Karpas-422 (cell line): ENCODE measurements around the gene GIMAP5. TPM values are rescaled to one million over a fixed set of nuclear protein-coding genes. Genes with fewer than 3 reads are reported as not detected.

Experiments used
- DNase-seq: peaks from one replicate; pipeline ENCODE4 v3.0.0-alpha.2; 2015
- H2AFZ ChIP-seq: fragments of 200-600 bp; sonication (generic); 2 replicates; pipeline ENCODE4 v1.6.1; 2014; ENCODE audit warnings: antibody characterized with exemption, low read length, mixed read lengths
- H3K27ac ChIP-seq: fragments of 200-600 bp; sonication (generic); 2 replicates; pipeline ENCODE4 v1.5.1; 2014; ENCODE audit warnings: mild to moderate bottlenecking, low read length, moderate library complexity
- H3K27me3 ChIP-seq: fragments of 200-600 bp; sonication (generic); 2 replicates; pipeline ENCODE4 v1.6.1; 2014; ENCODE audit warnings: low read length, mixed read lengths
- H3K36me3 ChIP-seq: fragments of 200-600 bp; sonication (generic); 2 replicates; pipeline ENCODE4 v1.6.1; 2014; ENCODE audit warnings: low read length, mixed read lengths; ENCODE audit not compliant: insufficient read depth
- H3K4me1 ChIP-seq: fragments of 200-600 bp; sonication (generic); 2 replicates; pipeline ENCODE4 v1.6.1; 2014; ENCODE audit warnings: mild to moderate bottlenecking, low read length, mixed read lengths
- H3K4me2 ChIP-seq: fragments of 200-600 bp; sonication (generic); 2 replicates; pipeline ENCODE4 v1.6.1; 2014; ENCODE audit warnings: low read length, low read depth, mild to moderate bottlenecking; ENCODE audit not compliant: poor library complexity, severe bottlenecking
- H3K4me3 ChIP-seq: fragments of 200-600 bp; sonication (generic); 2 replicates; pipeline ENCODE4 v1.5.1; 2014; ENCODE audit warnings: mild to moderate bottlenecking, antibody characterized with exemption, low read length, mixed read lengths
- H3K79me2 ChIP-seq: fragments of 200-600 bp; sonication (generic); 2 replicates; pipeline ENCODE4 v1.6.1; 2014; ENCODE audit warnings: mild to moderate bottlenecking, low read length, mixed read lengths
- H3K9ac ChIP-seq: fragments of 200-600 bp; sonication (generic); 2 replicates; pipeline ENCODE4 v1.6.0; 2014; ENCODE audit warnings: low read length
- H3K9me2 ChIP-seq: fragments of 200-600 bp; sonication (generic), shearing (Covaris generic); replicated peaks from 2 replicates; pipeline ENCODE4 v1.6.0; 2014; ENCODE audit warnings: mild to moderate bottlenecking, low read length, moderate library complexity; ENCODE audit not compliant: insufficient read depth
- H3K9me3 ChIP-seq: fragments of 300-700, 200-600 bp; sonication (generic); 2 replicates; pipeline ENCODE4 v1.6.1; 2014; ENCODE audit warnings: low read length, mixed read lengths
- H4K20me1 ChIP-seq: fragments of 200-600 bp; sonication (generic); 2 replicates; pipeline ENCODE4 v1.6.1; 2014; ENCODE audit warnings: mild to moderate bottlenecking, antibody characterized with exemption, low read length, low read depth; ENCODE audit not compliant: insufficient read depth
- total RNA-seq: library from RNA; depleted of rRNA; stranded (reverse); fragments of >200 nt; shearing (Covaris generic); gene quantifications from 2 replicates; pipeline ENCODE4 v1.2.3, GENCODE V29; 2014; ENCODE audit warnings: low replicate concordance

Gene GIMAP5
- total RNA-seq, 1 experiment from 2014 or later, result not detected

- Histone ChIP-seq H3K27me3 (no peaks in the 10 kb centered on the region), H4K20me1 (no peaks in the 10 kb centered on the region), H3K27ac (no peak overlapping the region), H3K9ac (no peak overlapping the region), H3K9me3 (no peaks in the 10 kb centered on the region), H3K9me2 (no peaks in the 10 kb centered on the region), H3K4me3 (no peak overlapping the region), H3K79me2 (no peaks in the 10 kb centered on the region), H3K4me1 (no peaks in the 10 kb centered on the region), H2AFZ (no peak overlapping the region), H3K4me2 (no peak overlapping the region), H3K36me3 (no peaks in the 10 kb centered on the region)
- DNase-seq, result no peak
Observed at GRCh38 chr7:150738591-150739001, 1.4 kb downstream of the GIMAP5 start.

GRCh38 chr7:150739033-150739432 lies 1.8 kb downstream of the GIMAP5 start:
- no peaks in the 10 kb centered on the region for H3K79me2 ChIP-seq
- H3K9ac ChIP-seq, result no peak overlapping the region
- no peak for DNase-seq
- H3K4me2 ChIP-seq, result no peak overlapping the region
- no peaks in the 10 kb centered on the region for H3K9me3 ChIP-seq
- no peaks in the 10 kb centered on the region for H3K27me3 ChIP-seq
- H3K9me2 ChIP-seq, result no peaks in the 10 kb centered on the region
- H3K4me1 ChIP-seq, result no peaks in the 10 kb centered on the region
- H3K27ac ChIP-seq, result no peak overlapping the region
- no peak overlapping the region for H3K4me3 ChIP-seq
- H3K36me3 ChIP-seq, result no peaks in the 10 kb centered on the region
- H4K20me1 ChIP-seq, result no peaks in the 10 kb centered on the region
- H2AFZ ChIP-seq, result no peak overlapping the region

- H3K27ac ChIP-seq, result no peak overlapping the region
- no peak overlapping the region for H3K4me2 ChIP-seq
- H3K4me1 ChIP-seq, result no peaks in the 10 kb centered on the region
- H3K36me3 ChIP-seq, result no peaks in the 10 kb centered on the region
- no peak for DNase-seq
- H3K4me3 ChIP-seq, result no peak overlapping the region
- no peaks in the 10 kb centered on the region for H3K9me3 ChIP-seq
- H2AFZ ChIP-seq, result no peak overlapping the region
- H3K27me3 ChIP-seq, result no peaks in the 10 kb centered on the region
- no peaks in the 10 kb centered on the region for H3K9me2 ChIP-seq
- H3K9ac ChIP-seq, result no peak overlapping the region
- no peaks in the 10 kb centered on the region for H4K20me1 ChIP-seq
- no peaks in the 10 kb centered on the region for H3K79me2 ChIP-seq
Observed at GRCh38 chr7:150740053-150740452, 2.8 kb downstream of the GIMAP5 start.

GRCh38 chr7:150742286-150742968 lies 5.2 kb downstream of the GIMAP5 start:
- no peaks in the 10 kb centered on the region for H3K27me3 ChIP-seq
- no peak for DNase-seq
- no peak overlapping the region for H3K4me3 ChIP-seq
- H3K4me2 ChIP-seq, result no peak overlapping the region
- H2AFZ ChIP-seq, result no peak overlapping the region
- H3K9ac ChIP-seq, result no peak overlapping the region
- no peaks in the 10 kb centered on the region for H3K79me2 ChIP-seq
- H4K20me1 ChIP-seq, result no peaks in the 10 kb centered on the region
- no peak overlapping the region for H3K27ac ChIP-seq
- no peaks in the 10 kb centered on the region for H3K4me1 ChIP-seq
- no peaks in the 10 kb centered on the region for H3K36me3 ChIP-seq
- no peaks in the 10 kb centered on the region for H3K9me3 ChIP-seq
- H3K9me2 ChIP-seq, result no peaks in the 10 kb centered on the region

GRCh38 chr7:150744041-150744656 lies 6.9 kb downstream of the GIMAP5 start:
- H3K27ac ChIP-seq, result no peak overlapping the region
- H3K79me2 ChIP-seq, result no peaks in the 10 kb centered on the region
- no peaks in the 10 kb centered on the region for H3K9me3 ChIP-seq
- no peak for DNase-seq
- H2AFZ ChIP-seq, result no peak overlapping the region
- H3K36me3 ChIP-seq, result no peaks in the 10 kb centered on the region
- no peaks in the 10 kb centered on the region for H3K9me2 ChIP-seq
- H3K4me1 ChIP-seq, result no peaks in the 10 kb centered on the region
- H3K4me2 ChIP-seq, result no peak overlapping the region
- no peak overlapping the region for H3K9ac ChIP-seq
- no peak overlapping the region for H3K4me3 ChIP-seq
- no peaks in the 10 kb centered on the region for H4K20me1 ChIP-seq
- H3K27me3 ChIP-seq, result no peaks in the 10 kb centered on the region

GRCh38 chr7:150745086-150745485 lies 7.9 kb downstream of the GIMAP5 start:
- Histone ChIP-seq H3K36me3 (no peaks in the 10 kb centered on the region), H3K9me3 (no peaks in the 10 kb centered on the region), H4K20me1 (no peaks in the 10 kb centered on the region), H3K9ac (no peak overlapping the region), H3K4me2 (no peak overlapping the region), H3K4me3 (no peak overlapping the region), H3K9me2 (no peaks in the 10 kb centered on the region), H3K79me2 (no peaks in the 10 kb centered on the region), H2AFZ (no peak overlapping the region), H3K27ac (no peak overlapping the region), H3K27me3 (no peaks in the 10 kb centered on the region), H3K4me1 (no peaks in the 10 kb centered on the region)
- no peak for DNase-seq

- Histone ChIP-seq H2AFZ (no peak overlapping the region), H3K27me3 (no peaks in the 10 kb centered on the region), H3K36me3 (no peaks in the 10 kb centered on the region), H3K4me2 (no peak overlapping the region), H3K9me3 (no peaks in the 10 kb centered on the region), H3K27ac (no peak overlapping the region), H3K79me2 (no peaks in the 10 kb centered on the region), H4K20me1 (no peaks in the 10 kb centered on the region), H3K9me2 (no peaks in the 10 kb centered on the region), H3K4me1 (no peaks in the 10 kb centered on the region), H3K4me3 (no peak overlapping the region), H3K9ac (no peak overlapping the region)
- DNase-seq, result no peak
Observed at GRCh38 chr7:150745876-150746275, 8.7 kb downstream of the GIMAP5 start.

- Histone ChIP-seq H3K36me3 (no peaks in the 10 kb centered on the region), H3K4me1 (no peaks in the 10 kb centered on the region), H3K27me3 (no peaks in the 10 kb centered on the region), H2AFZ (no peak overlapping the region), H3K4me2 (no peak overlapping the region), H3K79me2 (no peaks in the 10 kb centered on the region), H3K9me2 (no peaks in the 10 kb centered on the region), H3K9ac (no peak overlapping the region), H3K27ac (no peak overlapping the region), H4K20me1 (no peaks in the 10 kb centered on the region), H3K9me3 (no peaks in the 10 kb centered on the region), H3K4me3 (no peak overlapping the region)
- DNase-seq, result no peak
Observed at GRCh38 chr7:150746921-150747320, 9.7 kb downstream of the GIMAP5 start.
